NCI-H2081 (cell line): Measurements from ENCODE around the gene PTPRN2.

Experiments used
- DNase-seq, 2 experiments: peaks; one replicate each; lab custom pipeline; 2025; lab: John Stamatoyannopoulos, UW

Gene PTPRN2

GRCh38 chr7:157682064-157682945, 905.3 kb downstream of the PTPRN2 start:
- no peak for DNase-seq

GRCh38 chr7:157679607-157680006, 908.0 kb downstream of the PTPRN2 start:
- DNase-seq = no peak

- peak; percentile 42 to 68 for DNase-seq
These were observed 909.1 kb downstream of the PTPRN2 start for GRCh38 chr7:157678501-157678900.

GRCh38 chr7:157676456-157677255, 911.0 kb downstream of the PTPRN2 start:
- peak in 1 of 2 experiments; percentile 23 for DNase-seq

- DNase-seq = no peak
These were observed 911.6 kb downstream of the PTPRN2 start for GRCh38 chr7:157676001-157676400.

GRCh38 chr7:157675427-157675927, 912.1 kb downstream of the PTPRN2 start:
- no peak for DNase-seq

- DNase-seq = no peak
These were observed 912.8 kb downstream of the PTPRN2 start for GRCh38 chr7:157674715-157675426.

GRCh38 chr7:157674027-157674714, 913.5 kb downstream of the PTPRN2 start:
- DNase-seq = no peak

GRCh38 chr7:157673573-157673972, 914.0 kb downstream of the PTPRN2 start:
- no peak for DNase-seq

GRCh38 chr7:157671358-157672255, 916.0 kb downstream of the PTPRN2 start:
- DNase-seq = no peak

GRCh38 chr7:157670490-157671357, 916.9 kb downstream of the PTPRN2 start:
- DNase-seq = no peak

- DNase-seq = no peak
These were observed 917.8 kb downstream of the PTPRN2 start for GRCh38 chr7:157669768-157670351.

GRCh38 chr7:157668884-157669767, 918.5 kb downstream of the PTPRN2 start:
- no peak for DNase-seq

GRCh38 chr7:157668221-157668883, 919.3 kb downstream of the PTPRN2 start:
- no peak for DNase-seq

- no peak for DNase-seq
These were observed 919.9 kb downstream of the PTPRN2 start for GRCh38 chr7:157667731-157668130.

- no peak for DNase-seq
These were observed 920.4 kb downstream of the PTPRN2 start for GRCh38 chr7:157667261-157667660.

GRCh38 chr7:157666530-157667040, 921.0 kb downstream of the PTPRN2 start:
- DNase-seq = no peak
